KBM-7 (cell line): ENCODE measurements around the gene BMP7.
"Not testable (repeated sequence)": the region's sequence is repeated elsewhere in the genome, so short reads cannot be mapped to it uniquely, and the experiment has no call there.

Experiments used
- DNase-seq: peaks from one replicate; pipeline ENCODE4 v3.0.0-alpha.2; 2015
- in situ Hi-C: fragments of 300-500 bp; cut with MboI; formaldehyde crosslinking; loops from 2 replicates; pipeline ENCODE4 v1.14.3; 2020; ENCODE audit warnings: low sequenced_read_pairs, low pct_unique_long_range_greater_than_20kb, mixed read lengths

BMP7 gene

DNA sequence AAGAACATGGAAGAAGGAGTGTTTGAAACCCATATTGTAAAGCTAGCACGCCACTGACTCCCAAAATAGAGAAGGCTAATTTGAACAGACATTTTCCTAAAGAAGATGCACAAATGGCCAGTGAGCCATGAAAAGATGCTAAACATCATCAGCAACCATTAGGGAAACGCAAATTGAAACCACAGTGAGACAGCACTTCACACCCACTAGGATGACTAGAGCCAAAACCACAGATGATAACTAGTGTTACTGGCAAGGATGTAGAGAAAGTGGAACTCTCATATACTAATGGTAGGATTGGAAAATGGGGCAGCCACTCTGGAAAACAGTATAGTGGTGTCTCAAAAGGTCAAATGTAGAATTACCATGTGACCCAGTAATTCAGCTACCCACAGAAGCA lies 58.2 kb downstream of the BMP7 start:
- DNase-seq = no peak
- in situ Hi-C loops = loop anchor here (25.0 kb wide), 1 partner anchor 96 kb away; no protein-coding TSS in a partner anchor

DNA sequence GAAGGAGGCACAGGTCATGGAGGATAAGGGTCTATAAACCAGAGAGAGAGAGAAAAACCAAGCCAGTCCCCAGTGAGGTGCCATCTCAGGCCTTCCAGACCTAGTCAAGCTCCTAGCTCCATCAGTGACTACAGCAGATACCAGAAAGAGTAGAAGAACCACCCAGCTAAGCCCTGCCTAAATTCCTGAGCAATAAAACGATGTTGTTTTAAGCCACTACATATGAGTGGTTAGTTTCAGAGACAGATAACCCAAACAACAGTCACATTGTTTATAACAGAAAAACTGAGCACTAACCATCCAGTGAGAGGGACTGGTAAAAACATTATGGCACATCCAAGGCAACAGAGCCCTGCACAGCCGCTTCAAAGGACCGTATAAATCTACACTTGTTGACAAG lies 59.2 kb downstream of the BMP7 start:
- DNase-seq = no peak
- in situ Hi-C loops = loop anchor here (25.0 kb wide), 1 partner anchor 95 kb away; no protein-coding TSS in a partner anchor

DNA sequence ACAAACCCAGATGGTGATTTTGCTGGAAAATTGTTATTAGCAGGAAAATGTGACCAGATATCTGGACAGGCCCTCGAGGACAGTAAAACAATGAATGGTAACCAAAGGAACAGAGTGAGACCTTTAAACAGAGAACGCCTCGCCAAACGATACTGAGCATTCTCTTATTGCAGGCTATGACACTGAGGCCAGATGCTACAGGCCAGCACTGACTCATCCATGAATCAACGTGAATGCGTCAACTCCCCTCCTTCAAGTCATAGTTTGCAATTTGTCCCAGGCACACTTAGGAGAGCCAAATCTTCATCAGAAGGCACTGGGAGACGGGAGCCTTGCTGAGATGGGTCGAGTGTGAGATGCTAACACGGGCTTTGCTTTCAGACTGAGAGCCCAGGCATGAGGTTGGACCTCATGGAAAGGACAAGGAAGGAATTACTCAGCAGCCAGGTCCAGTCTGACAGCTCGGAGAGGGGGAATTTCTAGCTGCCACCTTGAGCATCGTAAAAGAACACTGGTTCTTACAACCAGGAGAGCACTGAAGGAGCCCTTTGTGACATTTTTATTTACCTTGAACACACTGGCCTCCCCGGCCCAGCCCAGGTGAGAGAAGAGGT lies 60.7 kb downstream of the BMP7 start:
- no peak for DNase-seq
- in situ Hi-C loops = loop anchor here (25.0 kb wide), 1 partner anchor 93 kb away; no protein-coding TSS in a partner anchor

DNA sequence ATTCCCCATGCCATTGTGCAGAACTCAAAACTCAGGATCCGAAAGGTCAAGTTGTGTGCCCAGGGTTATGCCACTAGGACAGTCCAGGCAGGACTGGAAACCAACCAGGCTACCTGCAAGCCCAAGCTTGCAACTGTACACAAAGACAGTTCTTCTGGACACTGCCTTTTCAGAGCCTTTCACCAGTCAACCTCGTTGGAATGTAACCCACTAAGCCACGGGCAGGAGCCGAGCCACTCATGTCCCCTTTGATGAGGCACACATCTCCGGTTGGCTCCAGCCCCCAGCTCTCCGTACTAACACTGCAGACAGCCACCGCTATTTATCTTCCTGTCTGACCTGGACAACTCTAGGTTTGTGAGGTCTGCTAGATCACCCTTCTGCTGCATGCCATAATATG lies 62.5 kb downstream of the BMP7 start:
- DNase-seq = no peak
- in situ Hi-C loops = loop anchor here (25.0 kb wide), 1 partner anchor 92 kb away; no protein-coding TSS in a partner anchor

DNA sequence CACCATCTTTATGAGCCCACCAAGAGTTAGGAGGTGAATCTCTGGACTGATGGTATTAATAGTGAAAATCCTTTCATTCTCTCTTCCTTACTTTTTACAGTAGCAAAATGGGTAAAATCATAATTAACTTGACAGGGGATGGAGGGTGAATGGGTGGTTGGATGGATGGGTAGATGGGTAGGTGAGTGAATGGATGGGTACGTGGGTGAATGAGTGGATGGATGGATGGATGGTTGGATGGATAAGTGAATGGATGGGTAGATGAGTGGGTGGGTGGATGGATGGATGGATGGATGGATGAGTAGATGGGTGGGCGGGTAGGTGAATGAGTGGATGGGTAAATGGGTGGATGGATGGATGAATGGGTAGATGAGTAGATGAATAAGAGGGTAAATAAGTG lies 63.2 kb downstream of the BMP7 start:
- in situ Hi-C loops = loop anchor here (25.0 kb wide), 1 partner anchor 91 kb away; no protein-coding TSS in a partner anchor
- no peak for DNase-seq

DNA sequence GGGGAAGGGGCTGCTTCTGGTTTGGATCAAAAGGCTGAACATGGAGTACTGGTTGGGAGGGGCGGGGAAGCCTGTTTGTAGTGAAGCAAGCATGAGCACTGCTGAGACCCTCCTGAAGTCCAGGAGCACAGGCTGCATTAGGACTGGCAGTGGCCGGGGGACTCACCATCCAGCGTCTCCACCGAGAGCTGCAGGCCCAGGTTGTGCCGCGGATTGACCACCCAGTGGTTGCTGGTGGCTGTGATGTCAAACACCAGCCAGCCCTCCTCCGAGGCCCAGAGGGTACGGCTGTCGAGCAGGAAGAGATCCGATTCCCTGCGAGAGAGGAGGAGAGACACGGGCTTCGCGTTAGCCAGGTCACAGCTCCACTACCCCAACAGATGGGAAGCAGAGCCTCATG lies 64.1 kb downstream of the BMP7 start:
- no peak for DNase-seq

DNA sequence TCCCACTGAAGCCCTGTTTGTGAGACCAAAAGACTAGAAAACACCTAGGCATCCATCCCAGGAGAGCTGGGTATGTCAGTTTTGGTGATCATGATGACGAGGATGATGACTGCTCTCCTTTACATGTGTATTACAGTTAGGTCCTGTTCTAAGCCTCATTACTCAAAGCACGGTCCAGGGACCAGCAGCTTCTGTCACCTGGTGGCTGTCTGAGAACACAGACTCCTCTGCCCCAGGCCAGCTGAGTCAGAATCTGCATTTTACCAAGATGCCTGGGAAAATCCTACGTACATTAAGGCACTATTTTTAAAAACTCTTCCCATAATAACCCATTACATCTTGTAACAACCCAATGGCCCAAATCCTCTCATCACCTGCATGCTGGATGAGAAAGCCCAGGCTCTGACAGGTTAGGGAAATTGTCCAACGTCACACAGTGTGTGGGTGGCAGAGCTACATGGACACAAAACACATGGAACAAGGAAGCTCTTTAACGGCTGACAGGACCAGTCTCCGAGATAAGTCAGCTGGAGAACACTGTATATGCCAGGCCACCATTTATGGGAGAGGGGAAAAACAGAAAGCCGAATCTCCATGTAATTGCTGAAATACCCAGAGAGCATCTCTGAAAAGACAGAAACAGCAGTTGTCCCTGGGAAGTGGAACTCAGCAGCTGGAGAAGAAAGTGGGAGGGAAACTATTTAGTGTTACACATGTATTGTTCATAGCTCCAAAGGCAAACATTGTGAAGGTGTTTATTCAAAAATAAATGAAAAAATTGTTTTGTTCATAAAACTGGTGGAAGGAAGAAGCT lies 65.4 kb downstream of the BMP7 start:
- DNase-seq = no peak
- in situ Hi-C loops = loop anchor here (25.0 kb wide), 1 partner anchor 89 kb away; no protein-coding TSS in a partner anchor

More for the DNA sequence above, 64.1 kb downstream of the BMP7 start:
- in situ Hi-C loops = loop anchor here (25.0 kb wide), 1 partner anchor 90 kb away; no protein-coding TSS in a partner anchor

DNA sequence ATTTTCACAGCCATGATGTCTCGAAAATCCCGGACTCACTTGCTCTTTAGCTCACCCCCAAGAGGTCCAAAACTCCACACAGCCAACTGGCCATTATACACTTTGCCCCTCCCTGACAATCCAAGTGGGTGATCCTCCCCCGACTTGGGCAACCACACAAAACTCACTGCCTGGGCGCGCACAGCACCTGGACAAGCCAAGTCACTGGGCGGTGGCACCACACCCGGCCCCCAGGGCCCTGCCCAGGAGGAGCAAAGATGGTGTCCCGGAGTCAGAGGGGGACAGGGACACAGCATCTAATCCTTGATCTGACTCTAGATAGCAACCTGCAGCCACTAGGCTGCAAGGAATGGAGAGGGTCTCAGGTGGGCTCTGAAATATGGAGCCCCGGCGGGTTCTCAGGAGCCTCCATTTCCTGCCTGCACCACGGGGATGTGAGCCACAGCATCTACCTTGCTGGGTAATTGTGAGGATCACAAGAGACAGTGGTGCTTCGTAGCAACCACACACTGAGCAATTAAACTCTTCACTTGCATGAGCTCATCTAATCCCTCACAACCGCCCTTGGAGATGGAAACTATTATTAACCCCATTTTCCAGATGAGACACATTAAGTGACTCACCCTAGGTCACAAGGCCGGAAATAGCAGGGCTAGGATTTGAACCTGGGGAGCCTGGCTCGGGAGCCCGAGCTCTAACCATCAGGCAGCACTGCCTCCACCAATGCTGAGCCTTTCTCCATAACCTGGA lies 66.6 kb downstream of the BMP7 start:
- in situ Hi-C loops = loop anchor here (25.0 kb wide), 1 partner anchor 88 kb away; no protein-coding TSS in a partner anchor
- no peak for DNase-seq

DNA sequence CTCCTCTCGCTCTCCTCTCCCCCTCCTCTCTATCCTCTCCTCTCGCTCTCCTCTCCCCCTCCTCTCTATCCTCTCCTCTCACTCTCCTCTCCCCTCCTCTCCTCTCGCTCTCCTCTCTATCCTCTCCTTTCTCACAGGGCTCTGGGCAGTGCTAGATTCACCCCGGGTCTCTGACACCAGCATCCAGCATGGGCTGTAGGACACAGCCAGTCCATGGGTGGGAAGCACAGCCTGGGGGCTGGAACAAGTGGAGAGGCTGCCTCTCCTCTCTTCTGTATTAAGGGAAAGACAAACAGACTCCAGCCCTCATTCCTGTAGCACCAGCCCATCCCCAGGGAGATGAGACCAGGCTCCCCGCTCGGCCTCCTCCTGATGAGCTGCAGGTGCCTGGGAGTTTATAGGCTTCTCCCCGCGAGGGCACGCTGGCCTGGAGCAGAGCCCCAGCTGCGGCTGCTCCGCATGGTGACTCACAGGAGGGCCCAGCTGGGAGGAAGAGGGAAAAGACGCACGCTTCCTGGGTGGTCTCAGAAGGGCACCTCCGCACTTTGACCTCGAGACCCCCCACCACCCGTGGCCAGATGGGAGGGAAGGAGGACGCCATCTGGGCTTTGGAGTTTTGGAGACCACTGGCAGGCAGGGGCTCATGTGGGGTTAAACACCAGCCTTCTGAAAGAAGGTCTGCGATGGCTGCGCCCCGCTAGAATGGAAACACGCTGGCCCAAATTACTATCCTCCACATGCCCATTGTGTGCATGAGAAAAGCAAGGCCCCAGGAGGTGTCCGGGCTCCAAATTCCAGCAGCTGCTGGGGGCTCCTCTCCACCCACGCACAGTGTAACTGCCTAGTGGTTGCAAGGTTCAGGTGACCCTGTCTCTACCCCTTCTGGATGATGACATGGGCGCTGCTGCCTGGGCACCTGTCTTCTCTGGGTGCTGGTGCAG lies 68.0 kb downstream of the BMP7 start:
- in situ Hi-C loops = no loop called here
- no peak for DNase-seq

DNA sequence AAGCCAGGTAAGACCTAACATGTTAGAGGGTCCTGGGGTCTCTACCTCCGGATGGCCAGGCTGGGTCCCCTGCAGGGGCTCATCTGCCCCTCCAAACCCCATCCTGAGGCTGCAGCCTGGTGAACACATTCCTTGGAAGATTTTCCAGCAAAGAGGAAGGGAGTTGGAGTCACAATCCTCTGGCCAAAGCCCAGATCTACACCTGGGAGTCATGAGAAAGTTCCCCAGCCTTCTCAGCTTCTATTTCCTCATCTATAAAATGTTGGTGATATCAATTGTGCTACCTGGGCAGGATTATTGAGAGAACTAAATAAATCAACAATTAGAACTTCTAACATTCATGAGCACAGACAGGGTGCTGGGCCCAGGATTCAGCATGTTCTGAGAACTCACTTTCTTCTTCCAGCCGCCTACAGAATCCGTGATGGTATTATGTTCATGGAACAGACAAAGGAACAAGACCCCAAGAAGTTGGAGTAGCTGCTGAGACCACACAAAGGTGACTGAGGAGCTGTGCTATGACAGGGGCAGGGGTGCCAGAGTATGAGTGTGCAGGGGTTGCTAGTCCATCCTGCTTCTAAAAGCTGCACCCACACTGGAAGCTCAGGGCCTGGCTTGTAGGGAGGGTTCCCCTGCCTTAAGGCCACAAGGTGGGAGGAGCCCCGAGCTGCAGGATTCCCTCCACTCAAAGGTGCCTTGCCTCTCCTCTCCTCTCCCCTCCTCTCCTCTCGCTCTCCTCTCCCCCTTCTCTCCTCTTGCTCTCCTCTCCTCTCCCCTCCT lies 68.9 kb downstream of the BMP7 start:
- in situ Hi-C loops = no loop called here
- DNase-seq = no peak

DNA sequence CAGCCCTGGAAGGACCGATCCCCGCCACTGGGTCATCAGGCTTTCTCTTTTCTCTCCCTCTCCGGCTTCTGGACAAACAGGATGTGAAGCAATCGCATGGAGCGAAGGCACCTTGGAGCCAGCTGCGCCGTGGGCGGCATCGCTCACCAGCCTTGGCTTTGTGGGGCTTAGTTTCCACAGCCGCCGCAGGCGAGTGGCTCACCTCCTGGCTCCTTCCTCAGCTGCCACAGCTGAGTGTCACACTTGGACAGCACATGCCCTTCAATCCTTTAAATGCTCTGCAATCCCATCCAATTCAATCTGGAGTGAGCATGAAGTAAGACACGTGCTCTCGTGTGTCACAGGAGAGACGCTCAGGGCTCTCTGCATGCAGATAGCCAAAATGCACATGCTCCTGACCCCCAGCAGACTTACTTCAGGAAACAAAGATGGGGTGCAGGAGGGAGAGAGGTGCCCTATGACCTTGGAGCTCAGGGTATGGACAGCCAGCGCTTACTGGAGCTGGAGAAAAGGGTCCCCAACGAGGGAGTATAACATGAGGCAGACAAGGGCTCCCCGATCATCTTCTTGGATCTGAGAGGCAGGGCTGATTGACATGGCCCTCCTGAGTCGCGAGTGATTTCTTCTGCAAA lies 70.9 kb downstream of the BMP7 start:
- in situ Hi-C loops = no loop called here
- no peak for DNase-seq

DNA sequence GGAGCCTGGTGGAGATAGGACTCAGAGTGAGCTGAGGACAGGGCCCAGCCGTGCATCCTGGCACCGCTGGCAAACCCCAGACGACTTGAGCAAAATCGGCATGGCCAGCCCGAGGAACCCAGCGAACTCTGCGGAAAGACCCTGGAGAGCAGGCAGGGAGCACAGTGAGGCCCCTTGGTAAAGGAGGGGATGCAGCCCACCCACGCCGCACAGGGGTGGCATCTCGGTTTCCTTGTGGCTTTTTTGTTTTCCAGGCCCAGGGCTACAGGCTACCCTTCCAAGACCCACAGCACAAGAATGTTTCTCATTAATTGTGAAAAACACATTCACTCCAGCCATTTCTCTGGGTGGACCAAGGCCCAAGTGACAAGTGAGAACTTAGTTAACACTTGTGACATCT lies 71.4 kb downstream of the BMP7 start:
- in situ Hi-C loops = no loop called here
- DNase-seq = no peak

DNA sequence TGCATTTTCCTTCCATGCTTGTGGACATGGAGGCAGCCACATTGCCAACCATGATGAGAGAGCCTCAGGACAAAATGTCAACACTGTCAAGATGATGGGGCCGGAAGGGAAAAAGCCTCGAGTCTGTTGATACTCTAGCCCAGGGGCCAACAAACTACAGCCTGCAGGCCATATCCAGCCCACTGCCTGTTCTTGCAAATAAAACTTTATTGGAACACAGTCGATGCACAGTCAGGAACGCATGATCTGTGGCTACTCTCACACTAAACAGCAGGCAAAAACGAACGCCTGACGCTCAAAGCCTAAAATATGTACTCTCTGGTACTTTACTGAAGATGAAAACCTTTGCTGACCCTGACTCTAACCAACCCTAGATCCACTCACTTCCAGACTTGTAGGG lies 72.3 kb downstream of the BMP7 start:
- in situ Hi-C loops = no loop called here
- no peak for DNase-seq

DNA sequence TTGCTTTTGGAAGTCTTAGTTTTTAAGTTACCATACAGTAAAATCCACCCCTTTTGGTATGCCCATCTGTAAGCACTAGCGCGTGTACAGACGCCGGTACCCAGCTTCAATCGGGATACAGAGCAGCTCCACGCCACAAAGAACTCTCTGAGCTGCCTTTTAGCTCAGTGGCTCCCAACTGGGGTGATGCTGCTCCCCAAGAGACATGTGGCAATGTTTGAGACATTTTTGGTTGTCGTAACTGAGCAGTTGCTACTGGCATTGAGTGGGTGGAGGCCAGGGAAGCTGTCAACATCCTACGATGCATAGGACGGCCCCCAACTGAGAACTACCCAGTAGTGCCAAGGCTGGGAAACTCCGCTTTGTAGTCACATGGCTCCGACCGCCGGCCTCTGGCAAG lies 73.3 kb downstream of the BMP7 start:
- in situ Hi-C loops = no loop called here

DNA sequence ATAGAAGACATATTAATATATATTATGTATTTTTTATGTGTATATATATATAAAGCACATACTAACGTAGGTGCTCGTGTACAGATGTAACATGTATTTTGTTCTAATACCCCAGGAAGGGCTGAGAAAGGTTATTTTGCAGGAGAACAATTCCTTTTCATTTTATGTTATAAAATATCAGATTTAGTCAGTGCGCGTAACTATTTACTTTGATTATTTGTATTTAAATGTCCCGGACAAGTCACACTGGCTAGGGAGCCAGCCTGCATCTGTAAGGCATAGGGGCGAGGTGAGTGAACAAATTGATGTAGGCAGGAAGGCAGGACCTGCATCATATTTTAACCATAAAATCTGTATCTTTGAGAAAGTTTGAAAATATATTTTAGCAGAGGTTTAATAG lies 74.1 kb downstream of the BMP7 start:
- no peak for DNase-seq
- in situ Hi-C loops = no loop called here

More for the DNA sequence above, 73.3 kb downstream of the BMP7 start:
- no peak for DNase-seq

DNA sequence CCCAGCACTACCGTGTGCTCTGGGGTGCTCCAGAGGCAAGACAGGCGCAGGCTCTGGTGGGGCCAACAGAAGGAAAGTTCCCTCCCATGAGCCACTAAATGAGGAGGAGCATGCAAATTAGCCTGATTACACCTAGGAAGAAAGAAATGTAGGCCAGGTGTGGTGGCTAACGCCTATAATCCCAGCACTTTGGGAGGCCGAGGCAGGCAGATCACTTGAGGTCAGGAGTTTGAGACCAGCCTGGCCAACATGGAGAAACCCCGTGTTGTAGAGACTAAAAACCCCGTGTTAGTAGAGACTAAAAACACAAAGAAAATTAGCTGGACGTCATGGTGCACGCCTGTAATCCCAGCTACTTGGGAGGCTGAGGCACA lies 75.2 kb downstream of the BMP7 start:
- DNase-seq, in situ Hi-C loops: not testable (repeated sequence)

DNA sequence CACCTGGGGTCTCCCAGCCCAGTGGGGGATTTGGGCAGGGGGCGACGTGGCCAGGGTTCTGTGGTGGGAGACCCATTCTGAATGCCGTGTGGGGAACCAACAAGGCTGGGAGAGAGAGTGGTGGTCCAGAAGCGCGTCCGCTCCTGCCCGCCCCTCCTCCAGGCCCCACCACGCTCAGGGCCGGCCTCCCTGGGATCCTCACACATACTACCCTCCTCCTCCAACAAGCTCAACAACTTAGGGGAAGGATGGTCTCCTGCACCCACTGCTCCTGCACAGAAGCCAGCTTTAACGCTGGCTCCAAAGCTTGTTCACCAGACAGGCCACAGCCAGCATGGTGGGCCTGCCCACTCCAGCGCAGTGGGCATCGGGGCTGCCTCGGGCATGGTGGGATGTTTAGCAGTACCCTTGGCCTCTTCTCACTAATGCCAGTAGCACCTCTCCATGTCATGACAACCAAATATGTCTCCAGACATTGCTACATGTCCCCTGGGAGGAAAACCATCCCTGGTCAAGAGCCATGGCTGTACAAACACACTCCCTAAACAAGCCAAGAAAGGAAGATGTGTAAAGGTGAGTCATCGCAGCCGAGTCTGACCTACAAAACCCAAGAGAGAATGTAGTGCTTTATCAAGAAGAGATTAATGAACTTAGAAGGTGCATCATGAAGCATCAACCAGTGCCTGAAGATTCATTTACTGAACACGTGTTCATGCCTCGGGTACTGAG lies 75.7 kb downstream of the BMP7 start:
- DNase-seq = no peak
- in situ Hi-C loops = no loop called here
